Measurements from ENCODE around the gene DPP6.

- TF ChIP-seq CTCF (IDR thresholded peaks at IDR 0.05) (no peak), POLR2A (IDR thresholded peaks at IDR 0.05) (no peak)
Observed at GRCh38 chr7:154744861-154745258, 692.7 kb downstream of the DPP6 start.

All from tibial nerve (tissue), 3 donors.